ENCODE measurements around the gene FOXO3. TPM values are rescaled to one million over a fixed set of nuclear protein-coding genes. Genes with fewer than 3 reads are reported as not detected.

Gene FOXO3
- total RNA-seq, 2 donors from 2014 or later = 33.4 to 61.7 TPM

DNA sequence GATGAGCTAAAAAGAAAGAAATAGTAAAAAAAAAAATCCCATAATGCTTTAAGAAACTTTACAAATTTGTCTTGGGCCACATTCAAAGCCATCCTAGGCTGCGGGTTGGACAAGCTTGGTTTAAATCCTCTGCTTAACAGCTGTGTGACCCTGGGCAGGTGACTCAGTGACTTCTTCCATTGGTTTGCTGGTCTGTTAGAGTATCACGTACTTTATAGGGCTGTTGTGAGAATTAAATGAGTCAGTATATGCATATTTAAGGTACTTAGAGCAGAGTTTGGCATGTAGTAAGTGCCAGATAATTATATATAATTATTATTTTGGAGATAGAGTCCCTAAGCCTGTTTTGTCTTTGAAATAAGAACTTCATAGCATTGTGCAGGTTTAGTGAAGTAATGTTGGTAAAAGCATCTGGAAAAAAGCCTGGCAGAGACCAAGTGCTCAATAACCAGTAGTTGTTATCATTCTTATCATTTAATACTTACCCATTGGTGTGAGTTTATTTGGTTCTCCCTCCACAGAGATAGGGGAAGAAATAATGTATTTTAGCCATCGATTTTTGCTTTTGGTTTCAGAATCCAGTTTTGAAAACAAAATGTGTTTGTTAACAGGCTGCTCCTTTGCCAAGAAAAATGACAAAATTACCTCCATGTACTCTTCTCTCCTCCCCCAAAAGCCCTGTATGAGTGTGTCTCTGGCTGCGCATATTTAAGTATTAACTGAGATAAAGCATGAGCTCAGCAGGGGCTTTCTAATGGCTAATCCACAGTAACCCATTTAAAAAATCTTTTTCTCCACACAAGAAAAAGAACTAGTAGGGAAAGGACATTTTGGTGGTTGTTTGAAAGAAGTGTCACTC is 67.2 kb downstream of the FOXO3 start:
- intact Hi-C loops (cut with DNase I) = no loop called here
- H3K4me3 ChIP-seq = no peak overlapping the region
- no peak overlapping the region for H3K27ac ChIP-seq
- H3K4me1 ChIP-seq = peaks cover 2% of the 10 kb centered on the region
- no peak for TF ChIP-seq CTCF (IDR thresholded peaks at IDR 0.05)
- DNase-seq = no peak
- H3K9ac ChIP-seq (ENCODE audit: low read depth in 2 of 2, low read length in 2 of 2) = no peak overlapping the region
- no peaks in the 10 kb centered on the region for H3K27me3 ChIP-seq
- H3K36me3 ChIP-seq = no peaks in the 10 kb centered on the region
- no peaks in the 10 kb centered on the region for H3K9me3 ChIP-seq

GRCh38 chr6:108630050-108630714 is 69.5 kb downstream of the FOXO3 start:
- Histone ChIP-seq H3K4me3 (no peak overlapping the region), H3K27me3 (no peaks in the 10 kb centered on the region), H3K27ac (no peak overlapping the region), H3K9ac (ENCODE audit: low read depth in 2 of 2, low read length in 2 of 2) (no peak overlapping the region), H3K4me1 (peaks cover 2% of the 10 kb centered on the region), H3K9me3 (no peaks in the 10 kb centered on the region), H3K36me3 (no peaks in the 10 kb centered on the region)
- TF ChIP-seq CTCF (IDR thresholded peaks at IDR 0.05) = no peak
- no peak for DNase-seq
- intact Hi-C loops (cut with DNase I) = no loop called here

- intact Hi-C loops (cut with DNase I) = no loop called here
- Histone ChIP-seq H3K9ac (ENCODE audit: low read depth in 2 of 2, low read length in 2 of 2) (no peak overlapping the region), H3K36me3 (no peaks in the 10 kb centered on the region), H3K9me3 (no peaks in the 10 kb centered on the region), H3K27me3 (no peaks in the 10 kb centered on the region), H3K27ac (no peak overlapping the region), H3K4me3 (no peak overlapping the region), H3K4me1 (no peaks in the 10 kb centered on the region)
- no peak for TF ChIP-seq CTCF (IDR thresholded peaks at IDR 0.05)
- DNase-seq = no peak
Measured at GRCh38 chr6:108632441-108632840, 71.7 kb downstream of the FOXO3 start.

DNA sequence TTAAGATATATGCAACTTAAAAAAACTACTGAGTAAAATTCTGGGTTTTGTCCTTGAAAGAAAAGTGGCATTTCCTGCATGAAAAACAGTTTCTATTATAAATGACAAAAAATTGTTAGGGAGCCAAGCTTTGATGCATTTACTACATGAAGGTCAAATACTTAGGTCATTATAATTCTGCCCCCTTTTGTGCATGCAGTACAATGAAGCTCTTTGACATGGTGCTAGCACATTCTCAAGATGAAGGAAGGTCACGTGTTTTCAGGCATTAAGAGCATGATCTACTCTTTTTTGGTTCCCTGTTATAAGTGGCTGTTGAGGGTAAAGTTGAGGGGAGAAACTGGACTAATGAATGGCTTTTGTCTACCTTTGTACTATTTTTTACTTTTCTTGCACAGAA is 72.7 kb downstream of the FOXO3 start:
- H3K9ac ChIP-seq (ENCODE audit: low read depth in 2 of 2, low read length in 2 of 2) = no peak overlapping the region
- intact Hi-C loops (cut with DNase I) = no loop called here
- no peak for TF ChIP-seq CTCF (IDR thresholded peaks at IDR 0.05)
- DNase-seq = no peak
- no peak overlapping the region for H3K4me3 ChIP-seq
- H3K36me3 ChIP-seq = no peaks in the 10 kb centered on the region
- H3K9me3 ChIP-seq = no peaks in the 10 kb centered on the region
- no peaks in the 10 kb centered on the region for H3K27me3 ChIP-seq
- H3K4me1 ChIP-seq = no peaks in the 10 kb centered on the region
- no peak overlapping the region for H3K27ac ChIP-seq

GRCh38 chr6:108635505-108636226 is 74.9 kb downstream of the FOXO3 start:
- no peak overlapping the region for H3K4me3 ChIP-seq
- H3K27ac ChIP-seq = no peak overlapping the region
- no peak for DNase-seq
- H3K9ac ChIP-seq (ENCODE audit: low read depth in 2 of 2, low read length in 2 of 2) = no peak overlapping the region
- no peaks in the 10 kb centered on the region for H3K4me1 ChIP-seq
- intact Hi-C loops (cut with DNase I) = no loop called here
- H3K9me3 ChIP-seq = no peaks in the 10 kb centered on the region
- no peak for TF ChIP-seq CTCF (IDR thresholded peaks at IDR 0.05)
- no peaks in the 10 kb centered on the region for H3K36me3 ChIP-seq
- no peaks in the 10 kb centered on the region for H3K27me3 ChIP-seq
